Esophagus squamous epithelium (tissue), 4 donors: ENCODE measurements around the gene RNF213.

Experiments used
- CTCF ChIP-seq, 6 experiments: fragments of 450-650 bp in 4 of 6; fragments of 200-600 bp in 2 of 6; sonication (generic) in 2 of 6; IDR thresholded peaks; one replicate each; pipeline ENCODE4 v1.5.1; 2016 to 2019; ENCODE audit warnings: antibody characterized with exemption in 6 of 6, mild to moderate bottlenecking in 4 of 6, moderate library complexity in 4 of 6
- POLR2A ChIP-seq, 4 donors: fragments of 450-650 bp; IDR thresholded peaks; one replicate each; pipeline ENCODE4 v1.6.1; 2017; ENCODE audit warnings: antibody characterized with exemption in 4 of 4, mild to moderate bottlenecking in 4 of 4, moderate library complexity in 3 of 4

DNA sequence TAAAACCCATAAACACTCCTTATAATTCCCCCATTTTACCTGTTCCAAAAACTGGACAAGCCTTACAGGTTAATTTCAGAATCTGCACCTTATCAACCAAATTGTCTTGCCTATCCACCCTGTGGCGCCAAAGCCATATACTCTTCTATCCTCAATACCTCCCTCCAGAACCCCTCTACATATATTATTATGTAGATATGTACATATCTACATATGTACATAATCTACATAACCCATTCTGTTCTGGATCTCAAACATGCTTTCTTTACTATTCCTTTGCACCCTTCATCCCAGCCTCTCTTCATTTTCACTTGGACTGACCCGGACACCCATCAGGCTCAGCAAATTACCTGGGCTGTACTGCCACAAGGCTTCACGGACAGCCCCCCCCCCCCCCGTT lies 142.3 kb downstream of the RNF213 start:
- TF ChIP-seq CTCF (IDR thresholded peaks at IDR 0.05) (no peak), POLR2A (IDR thresholded peaks at IDR 0.05) (no peak)
